AG09319 (cell line): Measurements from ENCODE around the gene NAXD.
"Not testable (repeated sequence)": the region's sequence is repeated elsewhere in the genome, so short reads cannot be mapped to it uniquely, and the experiment has no call there.

Experiments
- DNase-seq: peaks from one replicate; pipeline ENCODE4 v3.0.0-alpha.2; 2010; ENCODE audit warnings: low read depth; ENCODE audit errors: extremely low read depth
- TF ChIP-seq, protein P1 (sequence below): IDR thresholded peaks from 2 replicates; pipeline ENCODE4 v1.5.1; 2011; ENCODE audit warnings: low read depth, mild to moderate bottlenecking, inconsistent platforms, low read length, moderate library complexity

Gene NAXD

DNA sequence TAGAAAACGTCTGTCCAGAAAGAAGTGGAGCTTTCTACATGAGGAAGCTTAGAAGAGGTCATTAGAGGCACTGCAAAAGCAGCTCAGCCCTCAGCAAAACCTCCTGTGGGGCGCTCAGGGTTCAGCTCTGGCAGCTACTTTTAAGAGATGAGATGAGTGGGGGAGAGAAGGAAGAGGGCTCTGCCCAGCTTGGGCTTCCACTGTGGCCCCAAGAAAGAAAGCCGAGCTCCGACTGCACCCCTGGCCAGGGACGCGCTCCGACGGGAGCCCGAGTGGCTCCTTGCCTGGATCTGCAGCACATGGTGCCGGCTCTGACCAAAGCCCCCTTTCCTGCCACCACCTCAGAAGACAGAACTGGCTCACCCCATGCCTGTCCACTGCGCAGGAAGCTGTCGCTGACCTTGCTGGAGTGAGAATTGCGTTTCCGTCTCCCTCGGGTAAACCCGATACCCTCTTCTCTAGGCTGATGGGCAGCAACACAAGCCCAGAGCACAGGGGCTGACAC lies 36.4 kb downstream of the NAXD start:
- TF ChIP-seq, protein P1, sequence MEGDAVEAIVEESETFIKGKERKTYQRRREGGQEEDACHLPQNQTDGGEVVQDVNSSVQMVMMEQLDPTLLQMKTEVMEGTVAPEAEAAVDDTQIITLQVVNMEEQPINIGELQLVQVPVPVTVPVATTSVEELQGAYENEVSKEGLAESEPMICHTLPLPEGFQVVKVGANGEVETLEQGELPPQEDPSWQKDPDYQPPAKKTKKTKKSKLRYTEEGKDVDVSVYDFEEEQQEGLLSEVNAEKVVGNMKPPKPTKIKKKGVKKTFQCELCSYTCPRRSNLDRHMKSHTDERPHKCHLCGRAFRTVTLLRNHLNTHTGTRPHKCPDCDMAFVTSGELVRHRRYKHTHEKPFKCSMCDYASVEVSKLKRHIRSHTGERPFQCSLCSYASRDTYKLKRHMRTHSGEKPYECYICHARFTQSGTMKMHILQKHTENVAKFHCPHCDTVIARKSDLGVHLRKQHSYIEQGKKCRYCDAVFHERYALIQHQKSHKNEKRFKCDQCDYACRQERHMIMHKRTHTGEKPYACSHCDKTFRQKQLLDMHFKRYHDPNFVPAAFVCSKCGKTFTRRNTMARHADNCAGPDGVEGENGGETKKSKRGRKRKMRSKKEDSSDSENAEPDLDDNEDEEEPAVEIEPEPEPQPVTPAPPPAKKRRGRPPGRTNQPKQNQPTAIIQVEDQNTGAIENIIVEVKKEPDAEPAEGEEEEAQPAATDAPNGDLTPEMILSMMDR: no peak
- no peak for DNase-seq

GRCh38 chr13:110652231-110652730 lies 36.9 kb downstream of the NAXD start:
- DNase-seq: no peak
- TF ChIP-seq, protein P1: no peak

- no peak for DNase-seq
- TF ChIP-seq, protein P1: no peak
Observed at GRCh38 chr13:110652764-110653163, 37.4 kb downstream of the NAXD start.

DNA sequence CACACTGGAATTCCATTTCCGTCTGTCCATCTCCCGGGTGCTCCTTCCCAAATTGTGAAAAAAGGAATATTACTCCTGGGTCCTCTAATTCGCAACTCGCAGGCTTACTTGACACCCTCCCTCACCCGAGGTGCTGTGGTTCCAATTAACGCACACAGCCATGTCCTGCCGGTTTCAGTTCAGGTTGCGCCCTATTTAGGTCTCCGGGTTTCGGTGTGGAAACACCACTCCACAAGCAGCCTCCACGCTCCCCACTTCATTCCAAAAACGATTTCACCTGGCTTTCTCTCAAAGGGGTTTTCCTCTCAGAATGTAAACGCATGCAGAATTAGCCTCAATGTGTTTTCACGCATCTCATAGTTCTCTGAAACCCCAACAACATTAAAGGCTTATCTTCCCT lies 37.9 kb downstream of the NAXD start:
- DNase-seq: no peak
- TF ChIP-seq, protein P1: no peak

- no peak for DNase-seq
- TF ChIP-seq, protein P1: no peak
Observed at GRCh38 chr13:110653851-110654250, 38.5 kb downstream of the NAXD start.

DNA sequence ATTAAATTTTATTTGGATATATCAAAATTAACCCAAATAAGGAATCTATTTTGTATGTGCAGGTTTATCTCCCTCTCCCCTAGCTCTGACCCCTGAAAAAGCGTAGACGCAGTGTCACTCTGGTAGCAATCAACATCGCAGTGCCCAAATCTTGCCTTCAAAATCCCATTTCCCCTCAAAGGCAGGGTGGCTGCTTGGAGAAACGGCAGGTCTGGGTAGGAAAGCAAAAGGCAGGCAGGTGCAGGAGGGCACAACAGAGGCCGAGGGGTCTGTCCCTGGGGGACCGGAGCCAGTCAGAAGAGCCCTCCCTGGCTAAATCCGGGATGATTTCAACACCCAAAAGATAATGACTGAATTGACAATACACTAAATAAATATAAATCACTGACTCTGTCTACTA lies 41.9 kb downstream of the NAXD start:
- no peak for DNase-seq
- TF ChIP-seq, protein P1: no peak

- DNase-seq: not testable (repeated sequence)
Observed at GRCh38 chr13:110658218-110658911, 43.0 kb downstream of the NAXD start.

DNA sequence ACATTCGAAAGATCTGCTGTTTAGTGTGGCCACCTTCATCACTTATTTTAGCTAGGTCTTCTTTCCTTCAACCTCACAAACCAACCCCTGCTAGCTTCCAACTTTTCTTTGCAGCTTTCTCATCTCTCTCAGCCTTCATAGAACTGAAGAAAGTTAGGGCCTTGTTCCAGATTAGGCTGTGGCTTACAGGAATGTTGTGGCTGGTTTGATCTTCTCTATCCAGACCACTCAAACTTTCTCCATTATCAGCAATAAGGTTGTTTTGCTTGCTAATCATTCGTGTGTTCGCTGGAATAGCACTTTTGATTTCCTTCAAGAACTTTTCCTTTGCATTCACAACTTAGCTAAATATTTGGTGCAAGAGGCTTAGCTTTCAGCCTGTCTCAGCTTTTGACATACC lies 45.9 kb downstream of the NAXD start:
- no peak for DNase-seq
- TF ChIP-seq, protein P1: no peak
